Cortex of kidney (tissue), 1 donor: ENCODE data around the gene IL12B.
"Not testable (repeated sequence)": the region's sequence is repeated elsewhere in the genome, so short reads cannot be mapped to it uniquely, and the experiment has no call there.

Source experiments
- DNase-seq: peaks from one replicate; lab custom pipeline; 2025; lab: John Stamatoyannopoulos, UW

IL12B gene

GRCh38 chr5:159332800-159333544 is 2.7 kb upstream of the IL12B start:
- DNase-seq, result no peak

GRCh38 chr5:159331093-159331973 is 1.0 kb upstream of the IL12B start:
- no peak for DNase-seq

- DNase-seq, result no peak
Measured at GRCh38 chr5:159324986-159325385, 5.3 kb downstream of the IL12B start.

- DNase-seq, result no peak
Measured at GRCh38 chr5:159324102-159324755, 6.1 kb downstream of the IL12B start.

GRCh38 chr5:159322180-159322579 is 8.1 kb downstream of the IL12B start:
- no peak for DNase-seq

- no peak for DNase-seq
Measured at GRCh38 chr5:159319832-159320231, 10.5 kb downstream of the IL12B start.

- DNase-seq, result no peak
Measured at GRCh38 chr5:159319363-159319762, 10.9 kb downstream of the IL12B start.

GRCh38 chr5:159318448-159318847 is 11.8 kb downstream of the IL12B start:
- DNase-seq, result no peak

GRCh38 chr5:159317849-159318248 is 12.4 kb downstream of the IL12B start:
- no peak for DNase-seq

- DNase-seq, result no peak
Measured at GRCh38 chr5:159316519-159317383, 13.5 kb downstream of the IL12B start.

GRCh38 chr5:159313197-159313596 is 17.1 kb downstream of the IL12B start:
- no peak for DNase-seq

GRCh38 chr5:159311063-159311462 is 19.2 kb downstream of the IL12B start:
- DNase-seq, result no peak

- no peak for DNase-seq
Measured at GRCh38 chr5:159310511-159310910, 19.8 kb downstream of the IL12B start.

- DNase-seq, result no peak
Measured at GRCh38 chr5:159309689-159310433, 20.4 kb downstream of the IL12B start.

GRCh38 chr5:159304961-159305595 is 25.2 kb downstream of the IL12B start:
- no peak for DNase-seq

- no peak for DNase-seq
Measured at GRCh38 chr5:159303286-159303685, 27.0 kb downstream of the IL12B start.

GRCh38 chr5:159301929-159302860 is 28.1 kb downstream of the IL12B start:
- DNase-seq, result not testable (repeated sequence)

GRCh38 chr5:159301466-159301865 is 28.8 kb downstream of the IL12B start:
- DNase-seq, result no peak

GRCh38 chr5:159297300-159297699 is 33.0 kb downstream of the IL12B start:
- DNase-seq, result not testable (repeated sequence)
